Renal pelvis (tissue), 3 donors: ENCODE measurements around the gene IMMT. TPM values are rescaled to one million over a fixed set of nuclear protein-coding genes. Genes with fewer than 3 reads are reported as not detected.

Experiments
- polyA plus RNA-seq, 3 donors: library from polyadenylated mRNA; unstranded; fragments of 120-200 nt; gene quantifications; one replicate each; pipeline ENCODE4 v1.2.1, GENCODE V29; 2013; ENCODE audit not compliant: insufficient read length in 3 of 3

IMMT gene
- polyA plus RNA-seq, 3 donors: 103 to 108 (median 107) TPM

Other genes with a start within 250 kb of the IMMT start
- 10 to 100 TPM; 18.8 to 24.3 (median 24.0) TPM for gene POLR1A, start 89.6 kb downstream of the IMMT start, polyA plus RNA-seq
- 100 to 1,000 TPM; 113 to 145 (median 144) TPM for gene PTCD3, start 89.2 kb downstream of the IMMT start, polyA plus RNA-seq
- gene MRPL35, start 4.0 kb upstream of the IMMT start, polyA plus RNA-seq: 10 to 100 TPM; 43.1 to 49.5 (median 45.0) TPM
- gene REEP1, start 142.2 kb upstream of the IMMT start, polyA plus RNA-seq: 1 to 10 TPM; 2.7 to 3.5 (median 3.2) TPM
- gene KDM3A, start 245.9 kb upstream of the IMMT start, polyA plus RNA-seq: 10 to 100 TPM; 53.1 to 60.8 (median 55.0) TPM